Prostate gland (tissue), 2 donors: ENCODE measurements around the gene ZNRF4. TPM values are rescaled to one million over a fixed set of nuclear protein-coding genes. Genes with fewer than 3 reads are reported as not detected.

Experiments
- DNase-seq: peaks from one replicate; pipeline ENCODE4 v3.0.0-alpha.2; 2019; ENCODE audit warnings: low spot score
- H3K27ac ChIP-seq, 2 donors: fragments of 200-600 bp; sonication (generic); 2 replicates each; pipeline ENCODE4 v1.5.1; 2017 to 2019
- H3K27me3 ChIP-seq: fragments of 200-600 bp; sonication (generic); replicated peaks from 2 replicates; pipeline ENCODE4 v1.5.1; 2019; ENCODE audit not compliant: insufficient read depth
- H3K36me3 ChIP-seq, 2 donors: fragments of 200-600 bp; sonication (generic); 1 replicate in 1 of 2; 2 replicates in 1 of 2; pipeline versions ENCODE4 v1.5.1 to v1.8.1; 2017 to 2019
- H3K4me1 ChIP-seq: fragments of 200-600 bp; sonication (generic); replicated peaks from 2 replicates; pipeline ENCODE4 v1.5.1; 2019
- H3K4me3 ChIP-seq, 2 donors: fragments of 200-600 bp; sonication (generic); 2 replicates each; pipeline ENCODE4 v1.5.1; 2017 to 2019
- H3K9me3 ChIP-seq: fragments of 200-600 bp; sonication (generic); 2 replicates; pipeline ENCODE4 v1.5.1; 2017
- CTCF ChIP-seq, 4 experiments: fragments of 200-600 bp in 2 of 4; fragments of 450-650 bp in 2 of 4; sonication (generic) in 2 of 4; IDR thresholded peaks; 1 replicate in 3 of 4; 2 replicates in 1 of 4; pipeline ENCODE4 v1.5.1; 2016 to 2019; ENCODE audit warnings: antibody characterized with exemption in 4 of 4, mild to moderate bottlenecking in 2 of 4, moderate library complexity in 2 of 4
- POLR2A ChIP-seq: fragments of 450-650 bp; IDR thresholded peaks from one replicate; pipeline ENCODE4 v1.6.1; 2016; ENCODE audit warnings: antibody characterized with exemption, mild to moderate bottlenecking
- POLR2AphosphoS5 ChIP-seq: sonication (generic); formaldehyde crosslinking; IDR thresholded peaks from one replicate; pipeline ENCODE4 v1.6.1; 2017; ENCODE audit warnings: antibody characterized with exemption
- WGBS: methylation state at CpG from one replicate; pipeline ENCODE4 v1.1.5; 2018; 5-methylcytosine and 5-hydroxymethylcytosine counted together
- intact Hi-C: fragments of 100-400 bp; cut with DNase I; formaldehyde crosslinking; loops from one replicate; pipeline ENCODE4 v1.14.2; 2022
- total RNA-seq, 2 donors: library from RNA; depleted of rRNA; stranded (reverse); fragments of >200 nt; gene quantifications; one replicate each; pipeline ENCODE4 v1.1.0, GENCODE V29; 2016

ZNRF4 gene
- total RNA-seq, 2 donors from 2014 or later, result 13.2 TPM; not detected in 1

- DNase-seq, result no peak
- Histone ChIP-seq H3K27me3 (peaks cover 6% of the 10 kb centered on the region), H3K27ac (no peak overlapping the region), H3K4me1 (no peaks in the 10 kb centered on the region), H3K36me3 (no peaks in the 10 kb centered on the region), H3K9me3 (no peaks in the 10 kb centered on the region), H3K4me3 (no peak overlapping the region)
- TF ChIP-seq POLR2AphosphoS5 (no peak), POLR2A (no peak), CTCF (IDR thresholded peaks at IDR 0.05) (no peak)
- 68% methylated on average over 6 of the region's 6 CpGs for WGBS
- intact Hi-C loops, result no loop called here
Measured at GRCh38 chr19:5418677-5419076, 36.5 kb upstream of the ZNRF4 start.

GRCh38 chr19:5420953-5421352, 34.3 kb upstream of the ZNRF4 start:
- no peaks in the 10 kb centered on the region for H3K4me1 ChIP-seq
- H3K27ac ChIP-seq, result no peak overlapping the region
- H3K36me3 ChIP-seq, result no peaks in the 10 kb centered on the region
- 35% methylated on average over 7 of the region's 7 CpGs for WGBS
- H3K4me3 ChIP-seq, result no peak overlapping the region
- intact Hi-C loops, result no loop called here
- H3K27me3 ChIP-seq, result peaks cover 6% of the 10 kb centered on the region
- H3K9me3 ChIP-seq, result no peaks in the 10 kb centered on the region
- DNase-seq, result no peak
- TF ChIP-seq CTCF (IDR thresholded peaks at IDR 0.05) (no peak), POLR2A (no peak), POLR2AphosphoS5 (no peak)

GRCh38 chr19:5423567-5424125, 31.6 kb upstream of the ZNRF4 start:
- Histone ChIP-seq H3K27ac (no peak overlapping the region), H3K27me3 (peaks cover 8% of the 10 kb centered on the region), H3K4me3 (no peak overlapping the region), H3K9me3 (no peaks in the 10 kb centered on the region), H3K4me1 (no peaks in the 10 kb centered on the region), H3K36me3 (no peaks in the 10 kb centered on the region)
- intact Hi-C loops, result no loop called here
- 75% methylated on average over 1 of the region's 1 CpG for WGBS
- DNase-seq, result no peak
- TF ChIP-seq POLR2A (no peak), CTCF (IDR thresholded peaks at IDR 0.05) (no peak), POLR2AphosphoS5 (no peak)

DNA sequence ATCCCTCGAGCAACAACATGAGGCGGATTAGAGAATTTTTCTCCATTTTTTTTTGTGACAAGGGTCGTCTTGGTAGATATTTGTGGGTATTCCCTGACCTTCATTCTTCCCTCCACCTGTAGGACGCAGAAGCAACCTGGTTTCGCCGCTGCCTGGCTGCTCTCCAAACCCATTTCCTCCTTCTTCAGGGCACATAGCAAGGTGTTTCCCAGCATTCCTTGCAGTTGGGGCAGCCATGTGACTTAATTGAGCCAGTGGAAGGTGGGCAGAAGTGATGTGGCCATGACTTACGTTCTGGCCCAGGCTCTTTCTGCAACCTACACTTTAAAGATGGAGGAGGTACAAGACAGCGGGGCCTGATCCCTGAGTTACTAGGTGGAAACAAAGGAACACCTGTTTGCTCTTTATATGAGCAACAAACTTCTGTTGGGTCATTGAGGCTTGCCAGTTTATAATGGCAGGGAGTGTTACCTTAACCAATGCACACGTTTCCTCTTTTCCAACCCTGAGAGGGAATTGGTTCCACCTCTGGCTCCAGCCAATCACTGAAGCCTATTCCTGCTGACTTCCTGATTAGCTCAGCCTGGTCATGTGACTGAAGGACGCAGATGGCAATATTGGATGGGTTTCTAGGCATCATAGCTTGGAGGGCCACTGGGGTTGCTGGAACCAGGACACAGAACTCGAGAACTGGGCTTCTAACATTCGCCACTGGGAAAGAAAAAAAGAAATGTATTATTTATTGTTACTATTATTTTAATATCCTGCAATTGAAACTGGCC, 30.8 kb upstream of the ZNRF4 start:
- H3K9me3 ChIP-seq, result no peaks in the 10 kb centered on the region
- no peak for DNase-seq
- no peak for TF ChIP-seq POLR2A
- no peak for TF ChIP-seq POLR2AphosphoS5
- no peak for TF ChIP-seq CTCF (IDR thresholded peaks at IDR 0.05)
- WGBS, result 76% methylated on average over 12 of the region's 12 CpGs
- H3K27me3 ChIP-seq, result peaks cover 3% of the 10 kb centered on the region
- intact Hi-C loops, result no loop called here
- no peak overlapping the region for H3K4me3 ChIP-seq
- no peaks in the 10 kb centered on the region for H3K4me1 ChIP-seq
- no peak overlapping the region for H3K27ac ChIP-seq
- no peaks in the 10 kb centered on the region for H3K36me3 ChIP-seq

DNA sequence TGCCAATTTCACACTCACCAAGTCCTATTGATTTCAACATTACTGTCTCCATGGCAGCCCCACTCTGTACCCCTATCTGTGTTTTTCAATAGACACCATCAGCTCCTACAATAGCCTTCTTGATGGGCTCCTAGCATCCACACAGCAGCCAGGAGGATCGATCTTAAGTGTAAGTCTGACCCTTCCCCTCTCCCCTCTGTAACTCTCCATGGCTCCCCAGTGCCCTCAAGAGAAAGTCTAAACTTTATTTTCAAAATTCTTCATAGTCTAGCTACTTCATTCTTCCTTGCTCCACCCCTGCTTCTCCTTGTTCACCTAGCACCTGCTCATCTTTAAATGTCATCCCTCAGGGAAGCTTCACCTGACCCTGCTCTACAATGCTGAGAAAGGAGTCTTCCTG, 30.0 kb upstream of the ZNRF4 start:
- Histone ChIP-seq H3K4me1 (no peaks in the 10 kb centered on the region), H3K9me3 (no peaks in the 10 kb centered on the region), H3K27ac (no peak overlapping the region), H3K27me3 (peaks cover 3% of the 10 kb centered on the region), H3K4me3 (no peak overlapping the region), H3K36me3 (no peaks in the 10 kb centered on the region)
- intact Hi-C loops, result no loop called here
- no peak for DNase-seq
- TF ChIP-seq CTCF (IDR thresholded peaks at IDR 0.05), result no peak
- WGBS, result 77% methylated on average over 1 of the region's 1 CpG
